Measurements from ENCODE around the gene EIF5. TPM values are rescaled to one million over a fixed set of nuclear protein-coding genes. Genes with fewer than 3 reads are reported as not detected.

The EIF5 gene
- polyA plus RNA-seq, 1 donor (not counting 4 experiments of a cell fraction or from before 2014, with no cell fraction given): 221 TPM

GRCh38 chr14:103349982-103350381 is 15.9 kb downstream of the EIF5 start:
- TF ChIP-seq, protein P1, sequence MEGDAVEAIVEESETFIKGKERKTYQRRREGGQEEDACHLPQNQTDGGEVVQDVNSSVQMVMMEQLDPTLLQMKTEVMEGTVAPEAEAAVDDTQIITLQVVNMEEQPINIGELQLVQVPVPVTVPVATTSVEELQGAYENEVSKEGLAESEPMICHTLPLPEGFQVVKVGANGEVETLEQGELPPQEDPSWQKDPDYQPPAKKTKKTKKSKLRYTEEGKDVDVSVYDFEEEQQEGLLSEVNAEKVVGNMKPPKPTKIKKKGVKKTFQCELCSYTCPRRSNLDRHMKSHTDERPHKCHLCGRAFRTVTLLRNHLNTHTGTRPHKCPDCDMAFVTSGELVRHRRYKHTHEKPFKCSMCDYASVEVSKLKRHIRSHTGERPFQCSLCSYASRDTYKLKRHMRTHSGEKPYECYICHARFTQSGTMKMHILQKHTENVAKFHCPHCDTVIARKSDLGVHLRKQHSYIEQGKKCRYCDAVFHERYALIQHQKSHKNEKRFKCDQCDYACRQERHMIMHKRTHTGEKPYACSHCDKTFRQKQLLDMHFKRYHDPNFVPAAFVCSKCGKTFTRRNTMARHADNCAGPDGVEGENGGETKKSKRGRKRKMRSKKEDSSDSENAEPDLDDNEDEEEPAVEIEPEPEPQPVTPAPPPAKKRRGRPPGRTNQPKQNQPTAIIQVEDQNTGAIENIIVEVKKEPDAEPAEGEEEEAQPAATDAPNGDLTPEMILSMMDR (optimal IDR thresholded peaks at IDR 0.05 in 1 of 3, IDR thresholded peaks at IDR 0.05 in 1 of 3, conservative IDR thresholded peaks at IDR 0.05 in 1 of 3; ENCODE audit: extremely low read depth in 1 of 3, insufficient read depth in 2 of 3, low read length in 3 of 3): no peak
- TF ChIP-seq EZH2 (IDR thresholded peaks at IDR 0.05; ENCODE audit: low read length): no peak
- Histone ChIP-seq H3K9me3 (ENCODE audit: control insufficient read depth, low read depth, low read length) (no peaks in the 10 kb centered on the region), H3K36me3 (ENCODE audit: control insufficient read depth in 2 of 2, extremely low read depth in 1 of 2, insufficient read depth in 2 of 2, low read length in 2 of 2) (no peaks in the 10 kb centered on the region), H3K27ac (ENCODE audit: control insufficient read depth, insufficient read depth, low read length) (no peak overlapping the region), H3K27me3 (ENCODE audit: control insufficient read depth, extremely low read depth, insufficient read depth, low read length) (no peaks in the 10 kb centered on the region), H3K9me1 (ENCODE audit: control insufficient read depth, extremely low read depth, insufficient read depth, low read length) (no peaks in the 10 kb centered on the region), H3K4me3 (ENCODE audit: control insufficient read depth in 2 of 3, extremely low read depth in 1 of 3, insufficient read depth in 2 of 3, low read depth in 1 of 3, low read length in 3 of 3) (no peak overlapping the region), H4K20me1 (ENCODE audit: control insufficient read depth, extremely low read depth, insufficient read depth, low read length) (peaks cover 3% of the 10 kb centered on the region), H2AFZ (ENCODE audit: control insufficient read depth, low read length) (no peak overlapping the region), H3K4me1 (ENCODE audit: control insufficient read depth, extremely low read depth, insufficient read depth, low read length) (peaks cover 7% of the 10 kb centered on the region), H3K79me2 (ENCODE audit: control insufficient read depth, insufficient read depth, low read length) (no peaks in the 10 kb centered on the region), H3K4me2 (ENCODE audit: control insufficient read depth, extremely low read depth, insufficient read depth, low read depth, low read length) (no peak overlapping the region), H3K9ac (ENCODE audit: control insufficient read depth, extremely low read depth, insufficient read depth, low read length) (no peak overlapping the region)
- dilution Hi-C loops (cut with MboI; ENCODE audit: extremely low pct_ligation_motif_present, low sequenced_read_pairs): no loop called here
- FAIRE-seq: peak; percentile 63
- no peak for DNase-seq (ENCODE audit: low read depth, low spot score)

- dilution Hi-C loops (cut with MboI; ENCODE audit: extremely low pct_ligation_motif_present, low sequenced_read_pairs): no loop called here
- DNase-seq (ENCODE audit: low read depth, low spot score) (no peak), FAIRE-seq (no peak)
- no peak for TF ChIP-seq EZH2 (IDR thresholded peaks at IDR 0.05; ENCODE audit: low read length)
- TF ChIP-seq, protein P1 (optimal IDR thresholded peaks at IDR 0.05 in 1 of 3, IDR thresholded peaks at IDR 0.05 in 1 of 3, conservative IDR thresholded peaks at IDR 0.05 in 1 of 3; ENCODE audit: extremely low read depth in 1 of 3, insufficient read depth in 2 of 3, low read length in 3 of 3): no peak
- Histone ChIP-seq H3K27me3 (ENCODE audit: control insufficient read depth, extremely low read depth, insufficient read depth, low read length) (no peaks in the 10 kb centered on the region), H3K4me2 (ENCODE audit: control insufficient read depth, extremely low read depth, insufficient read depth, low read depth, low read length) (no peak overlapping the region), H3K79me2 (ENCODE audit: control insufficient read depth, insufficient read depth, low read length) (no peaks in the 10 kb centered on the region), H3K27ac (ENCODE audit: control insufficient read depth, insufficient read depth, low read length) (no peak overlapping the region), H2AFZ (ENCODE audit: control insufficient read depth, low read length) (no peak overlapping the region), H4K20me1 (ENCODE audit: control insufficient read depth, extremely low read depth, insufficient read depth, low read length) (no peaks in the 10 kb centered on the region), H3K9me1 (ENCODE audit: control insufficient read depth, extremely low read depth, insufficient read depth, low read length) (peaks cover 3% of the 10 kb centered on the region), H3K9me3 (ENCODE audit: control insufficient read depth, low read depth, low read length) (no peaks in the 10 kb centered on the region), H3K9ac (ENCODE audit: control insufficient read depth, extremely low read depth, insufficient read depth, low read length) (no peak overlapping the region), H3K4me1 (ENCODE audit: control insufficient read depth, extremely low read depth, insufficient read depth, low read length) (peaks cover 30% of the 10 kb centered on the region), H3K36me3 (ENCODE audit: control insufficient read depth in 2 of 2, extremely low read depth in 1 of 2, insufficient read depth in 2 of 2, low read length in 2 of 2) (no peaks in the 10 kb centered on the region), H3K4me3 (ENCODE audit: control insufficient read depth in 2 of 3, extremely low read depth in 1 of 3, insufficient read depth in 2 of 3, low read depth in 1 of 3, low read length in 3 of 3) (no peak overlapping the region)
These were observed 19.3 kb downstream of the EIF5 start for GRCh38 chr14:103353362-103353761.

Measured in keratinocyte (primary cell).